ENCODE results near the gene C6orf89. TPM values are rescaled to one million over a fixed set of nuclear protein-coding genes. Genes with fewer than 3 reads are reported as not detected.

C6orf89 gene
- total RNA-seq, 1 experiment from 2014 or later, result 36.9 TPM

- Mint-ChIP-seq H3K4me1 (ENCODE audit: insufficient read depth, unreplicated experiment) (no peaks in the 10 kb centered on the region), H3K27ac (ENCODE audit: low read depth, unreplicated experiment) (no peak overlapping the region), H3K36me3 (ENCODE audit: insufficient read depth, unreplicated experiment) (no peaks in the 10 kb centered on the region), H3K9me3 (ENCODE audit: unreplicated experiment) (no peaks in the 10 kb centered on the region), H3K27me3 (ENCODE audit: insufficient read depth, unreplicated experiment) (peaks cover 15% of the 10 kb centered on the region), H3K4me3 (ENCODE audit: unreplicated experiment) (no peak overlapping the region)
- ChIA-PET POLR2A (interaction anchor here (0.6 kb wide), 1 partner anchor 41 kb away, joined by 3 read pairs; no protein-coding TSS in a partner anchor), CTCF (interaction anchor here (0.7 to 1.1 kb wide), 2 partner anchors 58 to 70 kb away, joined by 3 read pairs; no protein-coding TSS in a partner anchor)
- TF ChIP-seq CTCF (IDR thresholded peaks at IDR 0.05; ENCODE audit: unreplicated experiment), result no peak
- BruUV-seq (replicated peaks), result no TSS peak
- intact Hi-C loops (cut with micrococcal nuclease), result no loop called here
- DNase-seq (ENCODE audit: unreplicated experiment), result no peak
Measured at GRCh38 chr6:36837686-36838085, 48.1 kb upstream of the C6orf89 start.

- Mint-ChIP-seq H3K4me3 (ENCODE audit: unreplicated experiment) (peak within 1 kb of the TSS; percentile 51), H3K27ac (ENCODE audit: low read depth, unreplicated experiment) (no peak within 1 kb of the TSS), H3K27me3 (ENCODE audit: insufficient read depth, unreplicated experiment) (peaks cover 15% of the 10 kb centered on the region), H3K36me3 (ENCODE audit: insufficient read depth, unreplicated experiment) (no peaks in the 10 kb centered on the region), H3K9me3 (ENCODE audit: unreplicated experiment) (no peaks in the 10 kb centered on the region), H3K4me1 (ENCODE audit: insufficient read depth, unreplicated experiment) (no peaks in the 10 kb centered on the region)
- intact Hi-C loops (cut with micrococcal nuclease), result no loop called here
- ChIA-PET CTCF (no interaction called here), POLR2A (no interaction called here)
- DNase-seq (ENCODE audit: unreplicated experiment), result no peak
- BruUV-seq (replicated peaks), result no TSS peak
- no peak for TF ChIP-seq CTCF (IDR thresholded peaks at IDR 0.05; ENCODE audit: unreplicated experiment)
Measured at GRCh38 chr6:36838896-36839748, 46.6 kb upstream of the C6orf89 start, which contains the start of gene CPNE5. CPNE5 (minus strand) TSS chr6:36839444; CDS start chr6:36839377, 67 bp downstream.

- Mint-ChIP-seq H3K4me3 (ENCODE audit: unreplicated experiment) (peak overlapping the region; percentile 51), H3K9me3 (ENCODE audit: unreplicated experiment) (no peaks in the 10 kb centered on the region), H3K4me1 (ENCODE audit: insufficient read depth, unreplicated experiment) (no peaks in the 10 kb centered on the region), H3K36me3 (ENCODE audit: insufficient read depth, unreplicated experiment) (no peaks in the 10 kb centered on the region), H3K27me3 (ENCODE audit: insufficient read depth, unreplicated experiment) (peaks cover 15% of the 10 kb centered on the region), H3K27ac (ENCODE audit: low read depth, unreplicated experiment) (no peak overlapping the region)
- BruUV-seq (replicated peaks), result no TSS peak
- TF ChIP-seq CTCF (IDR thresholded peaks at IDR 0.05; ENCODE audit: unreplicated experiment), result no peak
- intact Hi-C loops (cut with micrococcal nuclease), result no loop called here
- POLR2A ChIA-PET, result no interaction called here
- CTCF ChIA-PET, result interaction anchor here (1.2 kb wide), 1 partner anchor 11 kb away, joined by 3 read pairs; no protein-coding TSS in a partner anchor
- DNase-seq (ENCODE audit: unreplicated experiment), result no peak
Measured at GRCh38 chr6:36839749-36840431, 45.9 kb upstream of the C6orf89 start.
